Measurements from ENCODE around the gene AADACL2.
"Not testable (repeated sequence)": the region's sequence is repeated elsewhere in the genome, so short reads cannot be mapped to it uniquely, and the experiment has no call there.

The AADACL2 gene

GRCh38 chr3:151733613-151734012 is at the start of gene AADACL2:
AADACL2 (plus strand) TSS chr3:151733927; CDS start chr3:151734036, 109 bp downstream.
- DNase-seq (ENCODE audit: low spot score): no peak

DNA sequence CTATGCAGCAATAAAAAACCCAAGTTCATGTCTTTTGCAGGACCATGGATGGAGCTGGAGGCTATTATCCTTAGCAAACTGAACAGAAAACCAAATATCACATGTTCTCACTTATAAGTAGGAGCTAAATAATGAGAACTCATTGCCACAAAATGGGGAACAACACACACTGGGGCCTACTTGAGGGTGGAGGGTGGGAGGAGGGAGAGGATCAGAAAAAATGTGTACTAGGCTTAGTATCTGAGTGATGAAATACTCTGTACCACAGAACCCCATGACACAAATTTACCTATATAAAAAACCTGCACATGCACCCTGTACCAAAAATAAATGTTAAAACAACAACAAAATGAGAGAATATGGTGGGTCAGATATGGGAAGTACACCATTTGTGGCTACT is 49.6 kb upstream of the AADACL2 start:
- DNase-seq (ENCODE audit: low spot score): no peak

DNA sequence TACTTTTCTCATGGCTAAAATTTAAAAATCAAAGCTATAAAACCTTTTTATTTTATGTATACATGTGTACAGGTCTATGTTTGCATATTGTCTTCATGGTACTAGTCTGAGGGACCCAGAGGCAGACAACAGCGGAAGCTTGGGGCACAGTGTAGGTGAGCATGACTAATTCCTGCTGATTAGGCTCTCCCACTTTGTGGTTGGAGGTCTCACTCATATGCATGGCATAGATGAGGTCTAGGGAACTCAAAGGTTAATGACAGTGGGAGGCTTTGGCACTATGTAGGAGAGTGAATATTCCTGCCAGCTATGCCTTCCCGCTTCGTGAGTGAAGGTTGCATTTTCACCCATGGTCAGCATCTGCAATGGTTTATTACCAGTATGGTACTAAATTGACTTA is 47.5 kb upstream of the AADACL2 start:
- no peak for DNase-seq (ENCODE audit: low spot score)

DNA sequence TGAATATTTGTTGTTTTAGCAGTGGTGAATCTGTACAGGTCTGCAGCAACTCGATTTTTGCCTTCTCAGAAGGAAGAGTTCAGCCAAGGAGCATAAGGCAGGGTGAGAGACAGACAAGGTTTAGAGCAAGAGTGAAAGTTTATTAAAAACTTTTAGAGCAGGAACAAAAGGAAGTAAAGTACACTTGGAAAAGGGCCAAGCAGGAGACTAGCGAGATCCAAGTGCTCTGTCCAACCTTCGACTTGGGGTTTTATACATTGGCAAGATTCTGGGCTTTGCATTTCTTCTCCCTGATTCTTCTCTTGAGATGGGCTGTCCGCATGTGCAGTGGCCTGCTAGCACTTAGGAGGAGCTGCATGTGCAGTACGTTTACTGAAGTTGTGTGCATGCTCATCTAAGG is 46.7 kb upstream of the AADACL2 start:
- no peak for DNase-seq (ENCODE audit: low spot score)

- DNase-seq (ENCODE audit: low spot score): no peak
Observed at GRCh38 chr3:151688571-151688970, 45.2 kb upstream of the AADACL2 start.

DNA sequence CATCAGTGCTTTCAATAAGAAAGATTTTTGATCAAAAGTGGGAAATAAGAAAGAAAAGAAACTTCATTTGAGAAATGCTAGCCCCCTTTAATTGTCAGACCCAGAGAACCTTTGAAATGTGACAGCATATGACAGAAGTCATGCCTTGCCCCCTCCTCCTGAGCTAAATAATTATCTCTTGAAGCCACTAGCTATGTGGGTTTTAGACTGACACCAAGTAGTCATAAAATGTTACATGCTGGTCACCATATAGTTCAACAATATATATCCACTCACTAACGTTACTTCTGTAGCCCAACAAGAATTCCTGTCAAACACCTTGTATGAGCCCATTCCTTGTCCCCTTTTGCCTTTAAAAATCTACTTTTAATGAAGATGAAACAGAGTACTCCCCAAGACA is 43.1 kb upstream of the AADACL2 start:
- no peak for DNase-seq (ENCODE audit: low spot score)

GRCh38 chr3:151697496-151697895 is 36.2 kb upstream of the AADACL2 start:
- no peak for DNase-seq (ENCODE audit: low spot score)

DNA sequence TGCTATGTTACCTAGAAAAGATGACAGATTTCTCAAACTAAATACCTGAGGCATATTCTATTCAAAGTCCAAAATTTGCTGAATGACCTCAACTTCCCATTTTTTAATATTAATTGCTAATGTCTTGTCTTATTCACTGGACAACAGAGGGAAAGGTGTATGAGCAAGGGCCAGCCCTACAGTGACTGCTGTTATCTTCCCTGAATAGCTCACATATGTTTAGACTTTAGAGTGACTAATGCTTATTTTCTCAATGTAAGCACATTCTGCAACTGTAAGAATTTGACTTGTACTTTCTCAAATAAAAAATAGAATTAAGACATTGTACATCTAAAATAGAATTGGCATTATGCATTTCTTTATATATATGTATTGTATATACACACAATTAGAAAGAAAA is 26.5 kb upstream of the AADACL2 start:
- no peak for DNase-seq (ENCODE audit: low spot score)

DNA sequence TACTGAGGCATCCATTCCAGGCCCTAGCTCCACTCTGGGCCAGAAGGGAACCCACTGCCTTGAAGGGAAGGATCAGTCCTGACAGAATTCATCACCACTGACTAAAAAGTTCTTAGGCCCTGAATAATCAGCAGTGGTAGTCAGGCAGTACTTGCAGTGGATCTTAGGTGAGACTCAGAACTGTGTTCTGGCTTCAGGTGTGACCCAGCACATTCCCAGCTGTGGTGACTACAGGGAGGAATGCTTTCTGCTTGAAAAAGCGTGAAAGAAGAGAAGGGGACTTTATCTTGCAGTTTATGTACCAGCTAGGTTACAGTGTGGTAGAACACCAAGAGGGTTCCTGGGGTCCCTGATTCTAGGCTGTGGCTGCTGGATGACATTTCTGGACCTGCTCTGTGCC is 24.9 kb upstream of the AADACL2 start:
- DNase-seq (ENCODE audit: low spot score): no peak

DNA sequence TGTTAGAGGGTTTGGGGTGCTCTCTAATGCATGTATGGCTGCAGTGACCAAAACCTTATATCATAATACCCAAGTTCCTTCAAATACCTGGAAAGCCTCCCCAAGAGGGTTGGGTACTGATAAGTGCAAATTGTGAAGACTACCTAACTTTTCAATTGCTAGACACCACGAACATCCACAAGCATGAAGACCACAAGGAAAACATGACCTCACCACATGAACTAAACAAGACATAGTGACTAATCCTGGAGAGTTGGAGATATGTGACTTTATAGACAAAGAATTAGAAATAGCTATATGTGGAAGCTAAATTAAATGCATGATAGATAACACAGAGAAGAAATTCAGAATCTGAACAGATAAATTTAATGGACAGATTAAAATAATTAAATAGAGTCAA is 23.9 kb upstream of the AADACL2 start:
- DNase-seq (ENCODE audit: low spot score): no peak

GRCh38 chr3:151721294-151721693 is 12.4 kb upstream of the AADACL2 start:
- no peak for DNase-seq (ENCODE audit: low spot score)

DNA sequence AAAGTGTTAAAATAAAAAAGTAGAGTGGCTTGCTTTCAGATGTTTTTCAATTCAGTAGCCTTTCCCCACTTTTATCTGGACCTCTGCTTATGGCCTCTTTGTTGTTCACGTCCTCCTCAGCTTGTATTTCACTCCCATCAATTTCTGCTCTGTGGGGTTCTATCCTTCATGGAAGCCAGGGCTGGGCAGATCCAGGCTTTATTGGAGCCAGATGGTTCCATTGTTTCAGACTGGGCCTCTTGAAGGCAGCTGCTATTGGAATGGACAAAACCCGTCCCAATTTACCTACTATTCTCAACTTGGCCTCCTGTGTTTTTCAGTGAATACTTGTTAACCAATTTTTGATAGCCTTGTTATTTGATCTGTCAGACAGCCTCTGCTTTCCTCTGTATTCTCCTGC is 10.9 kb upstream of the AADACL2 start:
- no peak for DNase-seq (ENCODE audit: low spot score)

GRCh38 chr3:151724576-151725562 is 8.9 kb upstream of the AADACL2 start:
- DNase-seq (ENCODE audit: low spot score): no peak

- DNase-seq (ENCODE audit: low spot score): no peak
Observed at GRCh38 chr3:151726016-151726415, 7.7 kb upstream of the AADACL2 start.

DNA sequence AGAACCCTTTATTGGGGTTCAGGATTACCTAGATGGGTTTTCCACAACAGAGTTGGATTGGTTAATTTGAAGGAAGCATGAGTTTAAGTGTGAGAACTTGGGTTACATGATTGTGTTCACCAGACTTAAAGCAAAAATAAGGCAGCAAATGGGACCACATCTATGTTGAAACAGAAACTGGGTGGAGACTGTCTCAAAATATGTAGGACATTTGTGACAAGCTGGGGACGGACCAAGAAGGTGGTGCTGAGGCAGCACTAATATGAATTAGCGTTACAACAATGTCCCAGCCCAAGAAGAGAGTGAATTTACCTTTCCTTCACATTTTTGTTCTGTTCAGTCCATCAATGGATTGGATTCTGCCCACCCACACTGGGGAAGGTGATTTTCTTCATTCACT is 866 bp upstream of the AADACL2 start:
- no peak for DNase-seq (ENCODE audit: low spot score)

GRCh38 chr3:151740581-151740980 is 6.9 kb downstream of the AADACL2 start:
- no peak for DNase-seq (ENCODE audit: low spot score)

DNA sequence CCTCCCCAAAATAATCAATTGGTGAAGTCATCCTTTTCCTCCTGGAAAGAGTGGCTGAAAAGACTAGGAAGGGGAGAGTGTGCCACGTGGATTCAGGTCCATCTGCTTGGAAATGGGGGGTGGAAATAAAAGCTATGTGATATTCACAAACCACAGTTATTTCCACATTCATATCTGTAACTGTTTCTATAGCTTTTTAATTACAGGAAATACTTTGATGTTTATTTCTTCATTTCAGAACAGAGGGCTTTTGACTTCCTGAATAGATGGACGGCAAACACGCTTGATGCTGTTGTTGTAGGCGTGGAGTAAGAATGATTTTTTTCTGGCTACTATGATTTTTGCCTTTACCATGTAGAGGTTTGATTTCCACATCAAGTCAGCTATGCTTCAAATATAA is 10.1 kb downstream of the AADACL2 start:
- DNase-seq (ENCODE audit: low spot score): no peak

GRCh38 chr3:151750181-151750580 is 16.5 kb downstream of the AADACL2 start:
- DNase-seq (ENCODE audit: low spot score): no peak

- no peak for DNase-seq (ENCODE audit: low spot score)
Observed at GRCh38 chr3:151750678-151751077, 17.0 kb downstream of the AADACL2 start.

DNA sequence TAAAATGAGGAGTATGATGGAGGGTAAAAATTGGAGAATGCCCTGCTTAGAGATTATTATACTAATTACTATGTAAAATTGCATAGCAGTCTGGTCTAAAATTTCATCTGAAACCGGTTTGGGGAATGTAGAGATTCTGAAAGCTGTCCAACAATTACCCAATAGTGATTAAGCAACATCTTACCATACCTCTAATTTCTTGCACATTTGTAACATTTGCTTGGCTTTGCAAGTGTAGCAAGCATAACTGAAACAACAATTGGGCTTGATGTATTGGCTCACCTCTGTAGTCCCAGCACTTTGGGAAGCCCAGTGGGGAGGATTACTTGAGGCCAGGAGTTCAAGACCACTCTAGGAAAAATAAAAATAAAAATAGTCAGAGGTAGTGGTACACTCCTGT is 17.4 kb downstream of the AADACL2 start:
- DNase-seq (ENCODE audit: low spot score): no peak

DNA sequence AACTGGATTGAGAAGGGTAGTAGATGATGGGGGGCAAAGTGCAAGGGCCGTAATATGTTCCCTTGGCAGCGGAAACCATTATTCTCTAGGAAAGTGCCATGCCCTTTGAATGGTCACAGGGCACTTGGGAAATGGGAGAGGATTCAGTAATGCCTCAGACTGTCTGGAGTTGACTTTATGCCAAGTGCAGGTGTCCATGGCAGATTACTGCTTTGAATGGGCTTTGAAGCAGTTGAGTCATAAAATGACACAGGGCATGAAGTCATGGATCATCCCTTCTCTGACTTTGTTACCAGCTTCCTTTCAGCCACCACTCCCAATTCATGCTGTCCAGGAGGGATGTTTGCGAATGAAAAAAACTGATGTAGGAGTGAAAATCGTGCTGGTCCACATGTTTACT is 20.1 kb downstream of the AADACL2 start:
- no peak for DNase-seq (ENCODE audit: low spot score)

GRCh38 chr3:151761581-151761980 is 27.9 kb downstream of the AADACL2 start:
- DNase-seq (ENCODE audit: low spot score): no peak

DNA sequence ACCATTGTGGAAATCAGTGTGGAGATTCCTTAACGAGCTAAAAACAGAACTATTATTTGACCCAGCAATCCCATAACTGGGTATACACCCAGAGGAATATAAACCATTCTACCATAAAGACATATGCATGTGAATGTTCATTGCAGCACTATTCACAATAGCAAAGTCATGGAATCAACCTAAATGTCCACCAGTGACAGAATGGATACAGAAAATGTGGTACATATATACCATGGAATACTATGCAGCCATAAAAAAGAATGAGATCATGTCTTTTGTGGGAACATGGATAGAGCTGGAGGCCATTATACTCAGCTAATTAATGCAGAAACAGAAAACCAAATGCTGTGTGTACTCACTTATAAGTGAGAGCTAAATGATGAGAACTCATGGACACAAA is 31.0 kb downstream of the AADACL2 start:
- not testable (repeated sequence) for DNase-seq (ENCODE audit: low spot score)

DNA sequence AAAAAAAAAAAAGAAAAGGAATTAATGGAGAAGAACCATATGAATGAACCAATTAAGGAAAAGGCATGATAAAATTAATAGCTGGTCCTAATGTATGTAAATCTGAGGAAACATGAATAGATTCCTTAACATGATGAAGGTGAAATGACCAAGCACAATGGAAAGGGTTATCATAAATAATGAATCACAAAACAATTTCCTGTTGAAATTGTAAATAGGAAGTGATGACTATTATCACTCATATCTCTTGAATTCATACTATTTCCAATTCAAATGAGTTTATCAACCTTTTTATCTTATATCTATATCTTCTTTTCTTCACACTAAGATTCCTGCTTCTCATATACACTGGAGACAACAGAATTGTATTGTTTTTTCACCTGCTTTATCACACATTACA is 32.0 kb downstream of the AADACL2 start:
- DNase-seq (ENCODE audit: low spot score): no peak
